PC-9 (cell line): Measurements from ENCODE around the gene FSIP1. TPM values are rescaled to one million over a fixed set of nuclear protein-coding genes. Genes with fewer than 3 reads are reported as not detected.

Experiments used
- BruUV-seq: library from RNA; stranded (reverse); fragments of 400-500 nt; replicated peaks from 2 replicates; lab custom pipeline; 2021; lab: Mats Ljungman, UMichigan
- CTCF ChIA-PET: fragments of 300-600 bp; sonication (Branson Sonifier 250); formaldehyde crosslinking; loops from one replicate; lab custom pipeline; 2022; ENCODE audit warnings: antibody characterized with exemption; lab: Charles Lee
- POLR2A ChIA-PET: fragments of 300-600 bp; sonication (Branson Sonifier 250); formaldehyde crosslinking; loops from one replicate; lab custom pipeline; 2022; ENCODE audit warnings: antibody characterized with exemption; ENCODE audit not compliant: unreplicated experiment; lab: Charles Lee
- DNase-seq, 2 experiments: peaks; one replicate each; pipeline versions ENCODE4 v3.0.0 to v3.0.0-alpha.2; 2015 to 2022; ENCODE audit warnings: mixed read lengths in 1 of 2
- H2AFZ ChIP-seq: fragments of 200-600 bp; sonication (generic); 2 replicates; pipeline ENCODE4 v1.8.1; 2017; ENCODE audit warnings: antibody characterized with exemption
- H3F3A ChIP-seq: fragments of 200-600 bp; sonication (generic); 2 replicates; pipeline ENCODE4 v1.8.1; 2017; ENCODE audit warnings: antibody characterized with exemption, mild to moderate bottlenecking, low read depth; ENCODE audit not compliant: insufficient read depth
- H3K27ac ChIP-seq: fragments of 200-600 bp; sonication (generic); 2 replicates; pipeline ENCODE4 v1.6.1; 2016; ENCODE audit warnings: mixed run types
- H3K27me3 ChIP-seq: fragments of 200-600 bp; sonication (generic); 2 replicates; pipeline ENCODE4 v1.6.1; 2016; ENCODE audit warnings: low read depth, mixed run types; ENCODE audit not compliant: insufficient read depth
- H3K36me3 ChIP-seq: fragments of 200-600 bp; sonication (generic); 2 replicates; pipeline ENCODE4 v1.6.1; 2016; ENCODE audit warnings: low read depth, mixed run types
- H3K4me1 ChIP-seq: fragments of 200-600 bp; sonication (generic); replicated peaks from 2 replicates; pipeline ENCODE4 v1.6.1; 2016; ENCODE audit warnings: mixed run types; ENCODE audit not compliant: insufficient read depth
- H3K4me2 ChIP-seq: fragments of 200-600 bp; sonication (generic); 2 replicates; pipeline ENCODE4 v1.6.1; 2017; ENCODE audit warnings: mixed run types
- H3K4me3 ChIP-seq: fragments of 200-600 bp; sonication (generic); 2 replicates; pipeline ENCODE4 v1.6.1; 2016; ENCODE audit warnings: mixed run types
- H3K79me2 ChIP-seq: fragments of 200-600 bp; sonication (generic); 2 replicates; pipeline ENCODE4 v1.6.1; 2017; ENCODE audit warnings: low read depth, mixed run types
- H3K9me2 ChIP-seq: fragments of 200-600 bp; sonication (generic); 2 replicates; pipeline ENCODE4 v1.8.1; 2017; ENCODE audit warnings: mild to moderate bottlenecking; ENCODE audit not compliant: insufficient read depth
- H3K9me3 ChIP-seq: fragments of 200-600 bp; sonication (generic); 2 replicates; pipeline ENCODE4 v1.8.1; 2016; ENCODE audit warnings: low read depth; ENCODE audit not compliant: insufficient read depth
- H4K20me1 ChIP-seq: fragments of 200-600 bp; sonication (generic); 2 replicates; pipeline ENCODE4 v1.8.1; 2017; ENCODE audit not compliant: insufficient read depth
- CTCF ChIP-seq: fragments of 200-600 bp; sonication (generic); conservative IDR thresholded peaks from 2 replicates; pipeline ENCODE4 v1.6.1; 2017; ENCODE audit warnings: mixed run types, antibody characterized with exemption, mild to moderate bottlenecking, moderate library complexity
- EZH2 ChIP-seq: fragments of 200-600 bp; sonication (generic); IDR thresholded peaks from 2 replicates; pipeline ENCODE4 v1.8.0; 2017; ENCODE audit warnings: antibody characterized with exemption, low read depth
- intact Hi-C: fragments of 100-400 bp; cut with micrococcal nuclease; formaldehyde crosslinking; loops from one replicate; pipeline ENCODE4 v1.10.0; 2022; ENCODE audit not compliant: unreplicated experiment
- total RNA-seq: library from RNA; stranded (reverse); gene quantifications from 2 replicates; pipeline ENCODE4 v1.2.3, GENCODE V29; 2021

Gene FSIP1
- total RNA-seq, 1 experiment from 2014 or later, result 1.2 TPM

GRCh38 chr15:39645976-39646257, 136.7 kb downstream of the FSIP1 start:
- ChIA-PET POLR2A (no interaction called here), CTCF (no interaction called here)
- Histone ChIP-seq H3K27ac (no peak overlapping the region), H3K36me3 (no peaks in the 10 kb centered on the region), H4K20me1 (no peaks in the 10 kb centered on the region), H3K9me2 (no peaks in the 10 kb centered on the region), H2AFZ (no peak overlapping the region), H3K4me1 (peaks cover 19% of the 10 kb centered on the region), H3F3A (peaks cover 16% of the 10 kb centered on the region), H3K4me3 (no peak overlapping the region), H3K4me2 (no peak overlapping the region), H3K9me3 (no peaks in the 10 kb centered on the region), H3K79me2 (no peaks in the 10 kb centered on the region), H3K27me3 (no peaks in the 10 kb centered on the region)
- TF ChIP-seq EZH2, result no peak
- no peak for TF ChIP-seq CTCF
- no TSS peak for BruUV-seq
- DNase-seq, result no peak
- intact Hi-C loops, result no loop called here

GRCh38 chr15:39645138-39645975, 137.3 kb downstream of the FSIP1 start:
- intact Hi-C loops, result no loop called here
- Histone ChIP-seq H2AFZ (no peak overlapping the region), H3K9me3 (no peaks in the 10 kb centered on the region), H3K36me3 (no peaks in the 10 kb centered on the region), H3K27me3 (no peaks in the 10 kb centered on the region), H4K20me1 (no peaks in the 10 kb centered on the region), H3K9me2 (no peaks in the 10 kb centered on the region), H3K4me3 (no peak overlapping the region), H3K4me2 (no peak overlapping the region), H3K4me1 (peaks cover 25% of the 10 kb centered on the region), H3K27ac (no peak overlapping the region), H3F3A (peaks cover 20% of the 10 kb centered on the region), H3K79me2 (no peaks in the 10 kb centered on the region)
- no peak for TF ChIP-seq EZH2
- no peak for TF ChIP-seq CTCF
- no peak for DNase-seq
- CTCF ChIA-PET, result no interaction called here
- POLR2A ChIA-PET, result no interaction called here
- no TSS peak for BruUV-seq

GRCh38 chr15:39644136-39644535, 138.5 kb downstream of the FSIP1 start:
- Histone ChIP-seq H3K4me2 (no peak overlapping the region), H3K4me1 (peaks cover 29% of the 10 kb centered on the region), H3F3A (peaks cover 20% of the 10 kb centered on the region), H4K20me1 (no peaks in the 10 kb centered on the region), H3K27me3 (no peaks in the 10 kb centered on the region), H2AFZ (no peak overlapping the region), H3K79me2 (no peaks in the 10 kb centered on the region), H3K36me3 (no peaks in the 10 kb centered on the region), H3K9me3 (no peaks in the 10 kb centered on the region), H3K27ac (no peak overlapping the region), H3K4me3 (no peak overlapping the region), H3K9me2 (no peaks in the 10 kb centered on the region)
- ChIA-PET POLR2A (no interaction called here), CTCF (no interaction called here)
- TF ChIP-seq EZH2, result no peak
- no peak for TF ChIP-seq CTCF
- no peak for DNase-seq
- no TSS peak for BruUV-seq
- intact Hi-C loops, result loop anchor here (5.0 kb wide), 1 partner anchor 47 kb away; no protein-coding TSS in a partner anchor
